Panc1 (cell line): ENCODE measurements around the gene HK1. TPM values are rescaled to one million over a fixed set of nuclear protein-coding genes. Genes with fewer than 3 reads are reported as not detected.

ENCODE experiments used
- ATAC-seq: fragments of 200-7000 bp; cut with Tn5 transposase; 2 replicates; pipeline ENCODE4 v1.9.1; 2020; ENCODE audit warnings: mild to moderate bottlenecking, moderate library complexity
- BruUV-seq: library from RNA; stranded (reverse); fragments of 400-500 nt; replicated peaks from 2 replicates; lab custom pipeline; 2021; lab: Mats Ljungman, UMichigan
- CTCF ChIA-PET: fragments of 300-600 bp; sonication (Branson Sonifier 250); formaldehyde crosslinking; loops from one replicate; lab custom pipeline; 2022; ENCODE audit warnings: antibody characterized with exemption; lab: Charles Lee
- POLR2A ChIA-PET: fragments of 300-600 bp; sonication (Branson Sonifier 250); formaldehyde crosslinking; loops from one replicate; lab custom pipeline; 2022; ENCODE audit warnings: antibody characterized with exemption; lab: Charles Lee
- DNase-seq: peaks from one replicate; pipeline ENCODE4 v3.0.0-alpha.2; 2010; ENCODE audit warnings: low read depth, low spot score
- H3K27ac ChIP-seq: 2 replicates; pipeline ENCODE4 v1.5.1; 2011; ENCODE audit warnings: mild to moderate bottlenecking, low read length, inconsistent platforms
- H3K27me3 ChIP-seq: fragments of 200-500 bp; sonication (Bioruptor generic); 2 replicates; pipeline ENCODE4 v1.6.0; 2014; ENCODE audit warnings: low read length, inconsistent platforms; ENCODE audit not compliant: control insufficient read depth, insufficient read depth
- H3K36me3 ChIP-seq: fragments of 200-500 bp; sonication (Bioruptor generic); 2 replicates; pipeline ENCODE4 v1.5.1; 2014; ENCODE audit warnings: inconsistent platforms, mild to moderate bottlenecking, low read length, moderate library complexity; ENCODE audit not compliant: control insufficient read depth, insufficient read depth
- H3K4me1 ChIP-seq: 2 replicates; pipeline ENCODE4 v1.5.1; 2011; ENCODE audit warnings: inconsistent platforms, mild to moderate bottlenecking, low read length, moderate library complexity; ENCODE audit not compliant: control insufficient read depth, insufficient read depth
- H3K4me3 ChIP-seq, 2 experiments: 2 replicates each; pipeline ENCODE4 v1.5.1; 2011 to 2012; ENCODE audit warnings: low read depth in 2 of 2, low read length in 2 of 2, mild to moderate bottlenecking in 2 of 2, inconsistent platforms in 1 of 2, moderate library complexity in 1 of 2
- H3K9me3 ChIP-seq: fragments of 200-500 bp; sonication (Bioruptor generic); 2 replicates; pipeline ENCODE4 v1.5.1; 2014; ENCODE audit warnings: low read depth, mild to moderate bottlenecking, inconsistent platforms, low read length, moderate library complexity; ENCODE audit not compliant: control insufficient read depth, insufficient read depth
- CTCF ChIP-seq: fragments of 450-650 bp; IDR thresholded peaks from 2 replicates; pipeline ENCODE4 v1.5.1; 2017; ENCODE audit warnings: mild to moderate bottlenecking
- POLR2AphosphoS5 ChIP-seq: IDR thresholded peaks from 2 replicates; pipeline ENCODE4 v1.6.1; 2012; ENCODE audit warnings: mild to moderate bottlenecking, low read depth, low read length, moderate library complexity
- REST ChIP-seq, 2 experiments: IDR thresholded peaks; 2 replicates each; pipeline ENCODE4 v1.6.1; 2011 to 2012; ENCODE audit warnings: low read depth in 2 of 2, control low read depth in 1 of 2, low read length in 1 of 2, mild to moderate bottlenecking in 1 of 2, moderate library complexity in 1 of 2; ENCODE audit not compliant: insufficient read depth in 1 of 2
- SIN3A ChIP-seq: IDR thresholded peaks from 2 replicates; pipeline ENCODE4 v1.6.1; 2012; ENCODE audit warnings: low read depth, mild to moderate bottlenecking, low read length, moderate library complexity, borderline replicate concordance; ENCODE audit not compliant: insufficient read depth
- TCF7L2 ChIP-seq: IDR thresholded peaks from 2 replicates; pipeline ENCODE4 v1.6.1; 2011; ENCODE audit warnings: mild to moderate bottlenecking, low read depth, low read length, inconsistent platforms
- in situ Hi-C: cut with HindIII; loops from 2 replicates; pipeline ENCODE4 v1.10.0; 2016; ENCODE audit warnings: low sequenced_read_pairs, low pct_unique_long_range_greater_than_20kb
- intact Hi-C: fragments of 100-400 bp; cut with micrococcal nuclease; formaldehyde crosslinking; loops from one replicate; pipeline ENCODE4 v1.10.0; 2022; ENCODE audit not compliant: unreplicated experiment
- total RNA-seq: library from RNA; stranded (reverse); gene quantifications from one replicate; pipeline ENCODE4 v1.2.1, GENCODE V29; 2021; ENCODE audit not compliant: unreplicated experiment

Gene HK1
- total RNA-seq, 1 experiment from 2014 or later, result 74.4 TPM

- H3K27ac ChIP-seq, result no peak overlapping the region
- POLR2A ChIA-PET, result interaction anchor here (0.6 kb wide), 1 partner anchor 10 kb away, joined by 4 read pairs; no protein-coding TSS in a partner anchor
- BruUV-seq, result no TSS peak
These were observed 45.4 kb upstream of the HK1 start for GRCh38 chr10:69232736-69233480.

GRCh38 chr10:69234447-69234846 lies 43.8 kb upstream of the HK1 start:
- ChIA-PET POLR2A (no interaction called here), CTCF (no interaction called here)
- no peak for TF ChIP-seq REST (IDR thresholded peaks at IDR 0.05; ENCODE audit: insufficient read depth in 1 of 2, low read depth in 2 of 2, low read length in 1 of 2)
- TF ChIP-seq CTCF, result no peak
- TF ChIP-seq TCF7L2, result no peak
- no peak for TF ChIP-seq SIN3A
- no peak for TF ChIP-seq POLR2AphosphoS5
- intact Hi-C loops, result loop anchor here (10.0 kb wide), 1 partner anchor 400 kb away; the partner anchor contains the start of gene FAM241B
- Histone ChIP-seq H3K27ac (no peak overlapping the region), H3K4me3 (no peak overlapping the region), H3K36me3 (no peaks in the 10 kb centered on the region), H3K9me3 (no peaks in the 10 kb centered on the region), H3K27me3 (no peaks in the 10 kb centered on the region), H3K4me1 (0 out of 2 replicates have a peak, but pooled peaks cover 5% of the 10 kb centered on the region)
- no peak for DNase-seq
- in situ Hi-C loops, result no loop called here
- BruUV-seq, result no TSS peak
- ATAC-seq, result no peak

More at GRCh38 chr10:69232736-69233480, 45.4 kb upstream of the HK1 start:
- 0 out of 2 replicates have a peak, but pooled peaks cover 5% of the 10 kb centered on the region for H3K4me1 ChIP-seq
- CTCF ChIA-PET, result no interaction called here
- no peak for DNase-seq
- no peak for ATAC-seq
- intact Hi-C loops, result loop anchor here (10.0 kb wide), 1 partner anchor 402 kb away; the partner anchor contains the start of gene FAM241B
- no peaks in the 10 kb centered on the region for H3K9me3 ChIP-seq
- H3K36me3 ChIP-seq, result no peaks in the 10 kb centered on the region
- no peaks in the 10 kb centered on the region for H3K27me3 ChIP-seq
- H3K4me3 ChIP-seq, result no peak overlapping the region
- in situ Hi-C loops, result no loop called here
- TF ChIP-seq SIN3A, result no peak
